IMR-90 (cell line): ENCODE data around the gene TCF4. TPM values are rescaled to one million over a fixed set of nuclear protein-coding genes. Genes with fewer than 3 reads are reported as not detected.

Experiments
- ATAC-seq: fragments of 200-7000 bp; cut with Tn5 transposase; 2 replicates; pipeline ENCODE4 v1.9.1; 2020; ENCODE audit warnings: low read depth, mild to moderate bottlenecking, moderate library complexity
- BruUV-seq: library from RNA; stranded (reverse); fragments of 400-500 nt; replicated peaks from 2 replicates; lab custom pipeline; 2021; lab: Mats Ljungman, UMichigan
- CTCF ChIA-PET: fragments of 300-600 bp; formaldehyde crosslinking; extraction: SDS; loops from one replicate; lab custom pipeline; 2021; ENCODE audit warnings: antibody characterized with exemption; lab: Yijun Ruan, JAX
- POLR2A ChIA-PET: fragments of 300-600 bp; sonication (Branson Sonifier 250); formaldehyde crosslinking; loops from one replicate; lab custom pipeline; 2022; ENCODE audit warnings: antibody characterized with exemption; ENCODE audit not compliant: unreplicated experiment; lab: Charles Lee
- DNase-seq: peaks from one replicate; pipeline ENCODE4 v3.0.0; 2013
- H2AFZ ChIP-seq: replicated peaks from 2 replicates; pipeline ENCODE3; 2013; ENCODE audit warnings: low read length, mild to moderate bottlenecking; ENCODE audit not compliant: poor library complexity
- H2AK5ac ChIP-seq: 2 replicates; pipeline ENCODE4 v1.6.1; 2013; ENCODE audit warnings: low read depth, low read length, inconsistent platforms
- H2AK9ac ChIP-seq: replicated peaks from 2 replicates; pipeline ENCODE3; 2013; ENCODE audit warnings: mild to moderate bottlenecking, low read depth, low read length, moderate library complexity; ENCODE audit not compliant: poor library complexity
- H2BK120ac ChIP-seq: 2 replicates; pipeline ENCODE4 v1.6.1; 2013; ENCODE audit warnings: low read depth, low read length, inconsistent platforms
- H2BK15ac ChIP-seq: 3 replicates; pipeline ENCODE4 v1.6.1; 2013; ENCODE audit warnings: low read depth, low read length, inconsistent platforms
- H2BK20ac ChIP-seq: 2 replicates; pipeline ENCODE4 v1.6.1; 2013; ENCODE audit warnings: low read depth, mild to moderate bottlenecking, inconsistent platforms, low read length, moderate library complexity
- H2BK5ac ChIP-seq: 2 replicates; pipeline ENCODE4 v1.6.1; 2013; ENCODE audit warnings: mild to moderate bottlenecking, low read depth, low read length, inconsistent platforms; ENCODE audit not compliant: poor library complexity, severe bottlenecking
- H3K14ac ChIP-seq: replicated peaks from 2 replicates; pipeline ENCODE4 v1.6.1; 2013; ENCODE audit warnings: low read depth, low read length, inconsistent platforms
- H3K18ac ChIP-seq: 2 replicates; pipeline ENCODE4 v1.6.1; 2013; ENCODE audit warnings: low read depth, low read length, control low read depth
- H3K23ac ChIP-seq: 2 replicates; pipeline ENCODE4 v1.6.1; 2013; ENCODE audit warnings: low read depth, low read length, inconsistent platforms
- H3K27ac ChIP-seq: 2 replicates; pipeline ENCODE4 v1.5.1; 2013; ENCODE audit warnings: mild to moderate bottlenecking, control low read depth, low read length; ENCODE audit not compliant: insufficient read depth
- H3K27me3 ChIP-seq: 2 replicates; pipeline ENCODE4 v1.6.1; 2013; ENCODE audit warnings: low read length; ENCODE audit not compliant: control insufficient read depth, insufficient read depth
- H3K36me3 ChIP-seq: 2 replicates; pipeline ENCODE4 v1.6.1; 2013; ENCODE audit warnings: low read length, mixed read lengths; ENCODE audit not compliant: control insufficient read depth, insufficient read depth
- H3K4ac ChIP-seq: 2 replicates; pipeline ENCODE4 v1.6.1; 2013; ENCODE audit warnings: low read depth, low read length, inconsistent platforms
- H3K4me1 ChIP-seq: 2 replicates; pipeline ENCODE4 v1.6.1; 2013; ENCODE audit warnings: low read length, mixed read lengths; ENCODE audit not compliant: control insufficient read depth, insufficient read depth
- H3K4me2 ChIP-seq: 2 replicates; pipeline ENCODE4 v1.6.1; 2013; ENCODE audit warnings: low read depth, mild to moderate bottlenecking, control low read depth, low read length, moderate library complexity
- H3K4me3 ChIP-seq: 2 replicates; pipeline ENCODE4 v1.5.1; 2013; ENCODE audit warnings: low read depth, mild to moderate bottlenecking, control low read depth, low read length, moderate library complexity; ENCODE audit not compliant: insufficient read depth
- H3K56ac ChIP-seq: 2 replicates; pipeline ENCODE4 v1.6.1; 2013; ENCODE audit warnings: low read length, inconsistent platforms; ENCODE audit not compliant: insufficient read depth; ENCODE audit errors: extremely low read depth
- H3K79me1 ChIP-seq, 2 experiments: 2 replicates each; pipeline ENCODE4 v1.6.1; 2013; ENCODE audit warnings: low read length in 2 of 2, inconsistent platforms in 1 of 2, low read depth in 1 of 2
- H3K9ac ChIP-seq: 2 replicates; pipeline ENCODE4 v1.6.1; 2013; ENCODE audit warnings: low read depth, low read length, control low read depth
- H3K9me1 ChIP-seq: 2 replicates; pipeline ENCODE4 v1.6.1; 2013; ENCODE audit warnings: low read length, inconsistent platforms; ENCODE audit not compliant: insufficient read depth
- H3K9me3 ChIP-seq: 2 replicates; pipeline ENCODE4 v1.6.1; 2013; ENCODE audit warnings: low read length; ENCODE audit not compliant: control insufficient read depth, insufficient read depth
- H4K20me1 ChIP-seq: 2 replicates; pipeline ENCODE4 v1.6.1; 2013; ENCODE audit warnings: low read length, inconsistent platforms; ENCODE audit not compliant: insufficient read depth
- H4K5ac ChIP-seq: 2 replicates; pipeline ENCODE4 v1.6.1; 2013; ENCODE audit warnings: mild to moderate bottlenecking, low read depth, low read length, control low read depth
- H4K8ac ChIP-seq, 2 experiments: 2 replicates each; pipeline ENCODE4 v1.6.1; 2013; ENCODE audit warnings: low read depth in 2 of 2, low read length in 2 of 2, control low read depth in 1 of 2, inconsistent platforms in 1 of 2
- H4K91ac ChIP-seq: 2 replicates; pipeline ENCODE4 v1.6.1; 2013; ENCODE audit warnings: low read depth, low read length, inconsistent platforms; ENCODE audit not compliant: insufficient read depth
- BHLHE40 ChIP-seq: fragments of 150-350 bp; IDR thresholded peaks from 2 replicates; pipeline ENCODE4 v1.6.1; 2016; ENCODE audit warnings: mild to moderate bottlenecking, low read depth, low read length
- CTCF ChIP-seq: conservative IDR thresholded peaks from 2 replicates; pipeline ENCODE4 v1.5.1; 2012; ENCODE audit warnings: mild to moderate bottlenecking, low read depth, low read length, improper control_type of control experiment
- MAFK ChIP-seq: IDR thresholded peaks from 2 replicates; pipeline ENCODE4 v1.6.1; 2012; ENCODE audit warnings: low read depth, low read length, improper control_type of control experiment
- MAZ ChIP-seq: IDR thresholded peaks from 2 replicates; pipeline ENCODE4 v1.6.1; 2012; ENCODE audit warnings: low read depth, mild to moderate bottlenecking, low read length, improper control_type of control experiment, moderate library complexity, borderline replicate concordance
- RCOR1 ChIP-seq: IDR thresholded peaks from 2 replicates; pipeline ENCODE4 v1.6.1; 2012; ENCODE audit warnings: mild to moderate bottlenecking, low read length, improper control_type of control experiment; ENCODE audit not compliant: insufficient replicate concordance
- SMC3 ChIP-seq: fragments of 150-350 bp; IDR thresholded peaks from 2 replicates; pipeline ENCODE4 v1.6.1; 2016; ENCODE audit warnings: low read depth, mild to moderate bottlenecking, antibody characterized with exemption, low read length, moderate library complexity
- WGBS, 2 experiments: methylation state at CpG; one replicate each; pipeline versions ENCODE4 v1.1.5 to v1.1.7; 2013; ENCODE audit warnings: missing lambda C conversion rate in 2 of 2; ENCODE audit not compliant: insufficient read length in 1 of 2; ENCODE audit errors: extremely low coverage in 2 of 2; 5-methylcytosine and 5-hydroxymethylcytosine counted together
- dilution Hi-C: fragments of 300-500 bp; cut with HindIII; formaldehyde crosslinking; loops from one replicate; pipeline ENCODE4 v1.14.3; 2018; ENCODE audit warnings: low sequenced_read_pairs; ENCODE audit not compliant: unreplicated experiment
- in situ Hi-C: fragments of 300-500 bp; cut with MboI; formaldehyde crosslinking; loops from 3 replicates; pipeline ENCODE4 v1.14.3; 2019; ENCODE audit warnings: low sequenced_read_pairs, inconsistent platforms, mixed read lengths
- intact Hi-C: fragments of 100-400 bp; cut with micrococcal nuclease; formaldehyde crosslinking; loops from 2 replicates; pipeline ENCODE4 v1.10.0; 2022
- polyA plus RNA-seq, 3 experiments: library from polyadenylated mRNA; depleted of rRNA; stranded (reverse); fragments of >200 nt; gene quantifications; 2 replicates each; pipeline ENCODE4 v1.2.3, GENCODE V29; 2012; ENCODE audit warnings: low replicate concordance in 1 of 3
- total RNA-seq: library from RNA; depleted of rRNA; stranded (reverse); fragments of >200 nt; gene quantifications from 2 replicates; pipeline ENCODE4 v1.2.3, GENCODE V29; 2012

TCF4 gene
- total and polyA plus RNA-seq, 2 of the 4 experiments (the other 2 are of a cell fraction) = 30.0 to 87.1 TPM

DNA sequence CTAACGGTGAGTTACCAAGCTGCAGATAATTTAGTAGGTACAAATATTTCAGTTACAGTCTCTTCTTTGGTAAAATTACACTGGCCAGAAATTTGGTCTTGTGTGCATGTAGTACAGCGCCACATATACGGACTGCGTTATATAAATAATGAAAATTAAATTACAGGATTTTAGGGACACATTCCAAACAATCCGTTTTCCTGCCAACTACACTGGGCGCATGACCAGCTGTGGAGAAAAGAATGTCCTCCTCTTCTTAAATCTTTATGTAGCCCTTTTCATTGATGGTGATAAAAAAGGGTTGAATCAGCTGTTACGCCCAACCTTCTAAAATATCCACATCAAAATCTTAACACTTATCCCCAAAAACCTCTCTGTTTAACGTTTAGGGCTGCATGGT, 37.5 kb downstream of the TCF4 start:
- no peak overlapping the region for H3K4me2 ChIP-seq
- no peak overlapping the region for H3K27ac ChIP-seq
- no peak overlapping the region for H2BK120ac ChIP-seq
- no peak overlapping the region for H2AK5ac ChIP-seq
- H3K14ac ChIP-seq = 0 out of 2 replicates have a peak overlapping the region, but pooled peaks have one; percentile 51
- no peak overlapping the region for H3K23ac ChIP-seq
- no peak for ATAC-seq
- peaks cover 8% of the 10 kb centered on the region for H3K4me1 ChIP-seq
- no peak overlapping the region for H2BK20ac ChIP-seq
- H3K27me3 ChIP-seq = no peaks in the 10 kb centered on the region
- no peak overlapping the region for H3K18ac ChIP-seq
- H4K8ac ChIP-seq = no peak overlapping the region
- H3K36me3 ChIP-seq = peaks cover 3% of the 10 kb centered on the region; the same call in 1 of the 2 replicates
- no peak overlapping the region for H2BK5ac ChIP-seq
- peaks cover 5% of the 10 kb centered on the region; the same call in 1 of the 2 replicates for H4K20me1 ChIP-seq
- ChIA-PET POLR2A (no interaction called here), CTCF (no interaction called here)
- no peaks in the 10 kb centered on the region for H3K9me3 ChIP-seq
- H3K9ac ChIP-seq = no peak overlapping the region
- peaks cover 26 to 71% of the 10 kb centered on the region in 2 experiments for H3K79me1 ChIP-seq
- dilution Hi-C loops (no loop called here), intact Hi-C loops (no loop called here), in situ Hi-C loops (no loop called here)
- H3K4ac ChIP-seq = no peak overlapping the region
- H4K91ac ChIP-seq = no peak overlapping the region
- DNase-seq = no peak
- H3K4me3 ChIP-seq = no peak overlapping the region
- TF ChIP-seq BHLHE40 (no peak), MAFK (no peak), CTCF (no peak), SMC3 (no peak), RCOR1 (no peak), MAZ (no peak)
- H3K9me1 ChIP-seq = peaks cover 13% of the 10 kb centered on the region
- H3K56ac ChIP-seq = no peak overlapping the region
- no peak overlapping the region for H2AK9ac ChIP-seq
- no peak overlapping the region for H2BK15ac ChIP-seq
- H4K5ac ChIP-seq = 0 out of 2 replicates have a peak overlapping the region, but pooled peaks have one; percentile 63
- WGBS, 2 experiments = 50% methylated on average over 1 of the region's 8 CpGs; no CpG with 5 or more reads in 1 of the 2 experiments
- no TSS peak for BruUV-seq
- no peak overlapping the region for H2AFZ ChIP-seq
